ENCODE measurements around the gene SFXN3. TPM values are rescaled to one million over a fixed set of nuclear protein-coding genes. Genes with fewer than 3 reads are reported as not detected.

Gene SFXN3
- total and polyA plus RNA-seq, 2 of the 13 experiments (the other 11 are each of a cell fraction or from before 2014, with no cell fraction given): 16.8 to 71.5 TPM

GRCh38 chr10:101085846-101086245, 54.8 kb downstream of the SFXN3 start:
- no TSS peak for BruUV-seq (replicated peaks)
- no peak overlapping the region for H3K9ac ChIP-seq (ENCODE audit: insufficient read depth, low read depth, low read length)
- intact Hi-C loops (cut with micrococcal nuclease; ENCODE audit: unreplicated experiment): no loop called here
- H3K4me2 ChIP-seq (ENCODE audit: low read depth, low read length): no peak overlapping the region
- in situ Hi-C loops (cut with HindIII; ENCODE audit: extremely low pct_ligation_motif_present, low pct_unique_long_range_greater_than_20kb): no loop called here
- no peak for TF ChIP-seq ZNF589 (CRISPR knock-in tag; conservative IDR thresholded peaks at IDR 0.05)
- no peaks in the 10 kb centered on the region for H3K79me2 ChIP-seq (ENCODE audit: insufficient read depth, low read length)
- no peaks in the 10 kb centered on the region for H4K20me1 ChIP-seq (ENCODE audit: insufficient read depth, low read length)
- H3K27ac ChIP-seq (ENCODE audit: extremely low read length, insufficient read depth, low read length): no peak overlapping the region
- H3K4me3 ChIP-seq (replicated peaks in 1 of 3; ENCODE audit: insufficient read depth in 1 of 3, low read depth in 2 of 3, low read length in 3 of 3): no peak overlapping the region
- FAIRE-seq (no peak), ATAC-seq (no peak), DNase-seq (ENCODE audit: low spot score) (no peak)
- no peaks in the 10 kb centered on the region for H3K36me3 ChIP-seq (replicated peaks in 1 of 2; ENCODE audit: control insufficient read depth in 1 of 2, insufficient read depth in 2 of 2, low read length in 2 of 2)
- H3K27me3 ChIP-seq (ENCODE audit: control insufficient read depth in 1 of 2, insufficient read depth in 2 of 2, low read length in 2 of 2): peaks cover 8 to 68% of the 10 kb centered on the region in 2 experiments
- no peak overlapping the region for H2AFZ ChIP-seq (ENCODE audit: low read length)
- ChIA-PET POLR2A (no interaction called here), CTCF (ENCODE audit: low intra/inter-chr PET ratio, low total read pairs) (no interaction called here)
- no peaks in the 10 kb centered on the region for H3K4me1 ChIP-seq (ENCODE audit: insufficient read depth, low read length)
- H3K9me3 ChIP-seq (ENCODE audit: low read length): no peaks in the 10 kb centered on the region
- WGBS (ENCODE audit: low lambda C conversion rate): 2% methylated on average over 6 of the region's 6 CpGs

- no peaks in the 10 kb centered on the region for H3K36me3 ChIP-seq (replicated peaks in 1 of 2; ENCODE audit: control insufficient read depth in 1 of 2, insufficient read depth in 2 of 2, low read length in 2 of 2)
- H3K9me3 ChIP-seq (ENCODE audit: low read length): no peaks in the 10 kb centered on the region
- no peak for FAIRE-seq
- H4K20me1 ChIP-seq (ENCODE audit: insufficient read depth, low read length): no peaks in the 10 kb centered on the region
- H3K9ac ChIP-seq (ENCODE audit: insufficient read depth, low read depth, low read length): no peak overlapping the region
- intact Hi-C loops (cut with micrococcal nuclease; ENCODE audit: unreplicated experiment): no loop called here
- no peaks in the 10 kb centered on the region for H3K79me2 ChIP-seq (ENCODE audit: insufficient read depth, low read length)
- no TSS peak for BruUV-seq (replicated peaks)
- TF ChIP-seq CEBPB (IDR thresholded peaks at IDR 0.05; ENCODE audit: borderline replicate concordance, low read depth, low read length) (no peak), YY1 (IDR thresholded peaks at IDR 0.05; ENCODE audit: insufficient read depth, insufficient replicate concordance, low read depth, low read length) (no peak), GTF2F1 (IDR thresholded peaks at IDR 0.05; ENCODE audit: low read length) (no peak), SAFB2 (CRISPR knock-in tag; IDR thresholded peaks at IDR 0.05; ENCODE audit: borderline replicate concordance, low read depth) (no peak), ZNF772 (CRISPR knock-in tag; IDR thresholded peaks at IDR 0.05) (no peak)
- H3K4me2 ChIP-seq (ENCODE audit: low read depth, low read length): no peak overlapping the region
- no peak for ATAC-seq
- peaks cover 10 to 77% of the 10 kb centered on the region in 2 experiments for H3K27me3 ChIP-seq (ENCODE audit: control insufficient read depth in 1 of 2, insufficient read depth in 2 of 2, low read length in 2 of 2)
- in situ Hi-C loops (cut with HindIII; ENCODE audit: extremely low pct_ligation_motif_present, low pct_unique_long_range_greater_than_20kb): no loop called here
- peaks cover 7% of the 10 kb centered on the region for H3K4me1 ChIP-seq (ENCODE audit: insufficient read depth, low read length)
- WGBS (ENCODE audit: low lambda C conversion rate): 37% methylated on average over 10 of the region's 10 CpGs
- ChIA-PET CTCF (ENCODE audit: low intra/inter-chr PET ratio, low total read pairs) (no interaction called here), POLR2A (no interaction called here)
- no peak overlapping the region for H2AFZ ChIP-seq (ENCODE audit: low read length)
- DNase-seq (ENCODE audit: low spot score): no peak
- H3K4me3 ChIP-seq (replicated peaks in 1 of 3; ENCODE audit: insufficient read depth in 1 of 3, low read depth in 2 of 3, low read length in 3 of 3): no peak overlapping the region
- H3K27ac ChIP-seq (ENCODE audit: extremely low read length, insufficient read depth, low read length): no peak overlapping the region
Measured at GRCh38 chr10:101087376-101087775, 56.3 kb downstream of the SFXN3 start.
